ENCODE data around the gene BCL11B. TPM values are rescaled to one million over a fixed set of nuclear protein-coding genes. Genes with fewer than 3 reads are reported as not detected.

Gene BCL11B
- total RNA-seq, 4 donors from 2014 or later: 7.7 to 10.2 (median 10.0) TPM

GRCh38 chr14:99137001-99137700, 134.8 kb downstream of the BCL11B start:
- no peaks in the 10 kb centered on the region for H3K9me3 ChIP-seq
- TF ChIP-seq POLR2A (IDR thresholded peaks at IDR 0.05) (no peak), CTCF (IDR thresholded peaks at IDR 0.05) (no peak)
- no peaks in the 10 kb centered on the region for H3K4me1 ChIP-seq
- H3K27me3 ChIP-seq: no peaks in the 10 kb centered on the region
- H3K27ac ChIP-seq: no peak overlapping the region
- peak in 1 of 3 donors; percentile 22 for DNase-seq
- no peak overlapping the region for H3K4me3 ChIP-seq
- H3K36me3 ChIP-seq: no peaks in the 10 kb centered on the region

GRCh38 chr14:99136401-99136800, 135.6 kb downstream of the BCL11B start:
- no peak overlapping the region for H3K27ac ChIP-seq
- no peaks in the 10 kb centered on the region for H3K27me3 ChIP-seq
- no peak overlapping the region for H3K4me3 ChIP-seq
- peak in 1 of 3 donors; percentile 28 for DNase-seq
- H3K36me3 ChIP-seq: no peaks in the 10 kb centered on the region
- no peaks in the 10 kb centered on the region for H3K9me3 ChIP-seq
- TF ChIP-seq CTCF (IDR thresholded peaks at IDR 0.05): no peak
- TF ChIP-seq POLR2A (IDR thresholded peaks at IDR 0.05): no peak
- no peaks in the 10 kb centered on the region for H3K4me1 ChIP-seq

- no peaks in the 10 kb centered on the region for H3K27me3 ChIP-seq
Measured at GRCh38 chr14:99136047-99136400, 136.0 kb downstream of the BCL11B start.

GRCh38 chr14:99134516-99135046, 137.4 kb downstream of the BCL11B start:
- Histone ChIP-seq H3K4me3 (no peak overlapping the region), H3K4me1 (no peaks in the 10 kb centered on the region), H3K9me3 (no peaks in the 10 kb centered on the region), H3K27me3 (no peaks in the 10 kb centered on the region), H3K36me3 (no peaks in the 10 kb centered on the region), H3K27ac (no peak overlapping the region)
- peak in 1 of 3 donors; percentile 17 for DNase-seq
- TF ChIP-seq CTCF (IDR thresholded peaks at IDR 0.05) (no peak), POLR2A (IDR thresholded peaks at IDR 0.05) (no peak)

More at GRCh38 chr14:99136047-99136400, 136.0 kb downstream of the BCL11B start:
- Histone ChIP-seq H3K4me3 (no peak overlapping the region), H3K27ac (no peak overlapping the region), H3K36me3 (no peaks in the 10 kb centered on the region), H3K9me3 (no peaks in the 10 kb centered on the region), H3K4me1 (no peaks in the 10 kb centered on the region)
- DNase-seq: peak in 1 of 3 donors; percentile 34
- TF ChIP-seq POLR2A (IDR thresholded peaks at IDR 0.05) (no peak), CTCF (IDR thresholded peaks at IDR 0.05) (no peak)

- no peaks in the 10 kb centered on the region for H3K36me3 ChIP-seq
- no peak for TF ChIP-seq POLR2A (IDR thresholded peaks at IDR 0.05)
- no peak for TF ChIP-seq CTCF (IDR thresholded peaks at IDR 0.05)
- no peaks in the 10 kb centered on the region for H3K27me3 ChIP-seq
- H3K4me3 ChIP-seq: no peak overlapping the region
- no peak overlapping the region for H3K27ac ChIP-seq
- H3K4me1 ChIP-seq: no peaks in the 10 kb centered on the region
- DNase-seq: peak in 1 of 3 donors; percentile 32
- H3K9me3 ChIP-seq: no peaks in the 10 kb centered on the region
Measured at GRCh38 chr14:99133636-99134515, 138.1 kb downstream of the BCL11B start.

All from Peyer's patch (tissue), 4 donors.